ENCODE data around the gene GLCE.
A peak's percentile ranks its signal among the peaks of the same experiment; 100 is the strongest.
"Not testable (repeated sequence)": the region's sequence is repeated elsewhere in the genome, so short reads cannot be mapped to it uniquely, and the experiment has no call there.

The GLCE gene

GRCh38 chr15:69292826-69293420, 132.5 kb downstream of the GLCE start:
- 93% methylated on average over 10 of the region's 10 CpGs for WGBS, 2 experiments
- Histone ChIP-seq H3K27ac (ENCODE audit: insufficient read depth, low read depth, low read length, poor library complexity, severe bottlenecking) (no peak overlapping the region), H3K4me1 (ENCODE audit: control insufficient read depth, insufficient read depth, low read length) (no peaks in the 10 kb centered on the region), H3K4me3 (ENCODE audit: insufficient read depth, low read depth, low read length) (no peak overlapping the region), H3K27me3 (ENCODE audit: control insufficient read depth, insufficient read depth, low read length, poor library complexity, severe bottlenecking) (peaks cover 12% of the 10 kb centered on the region), H3K36me3 (ENCODE audit: control insufficient read depth, insufficient read depth, low read length) (no peaks in the 10 kb centered on the region), H3K9me3 (ENCODE audit: control insufficient read depth, low read length) (no peaks in the 10 kb centered on the region)

GRCh38 chr15:69293741-69294615, 133.5 kb downstream of the GLCE start:
- H3K9me3 ChIP-seq (ENCODE audit: control insufficient read depth, low read length) = no peaks in the 10 kb centered on the region
- no peaks in the 10 kb centered on the region for H3K36me3 ChIP-seq (ENCODE audit: control insufficient read depth, insufficient read depth, low read length)
- no peak overlapping the region for H3K4me3 ChIP-seq (ENCODE audit: insufficient read depth, low read depth, low read length)
- no peaks in the 10 kb centered on the region for H3K4me1 ChIP-seq (ENCODE audit: control insufficient read depth, insufficient read depth, low read length)
- H3K27ac ChIP-seq (ENCODE audit: insufficient read depth, low read depth, low read length, poor library complexity, severe bottlenecking) = no peak overlapping the region
- WGBS, 2 experiments = 92% methylated on average over 11 of the region's 11 CpGs
- H3K27me3 ChIP-seq (ENCODE audit: control insufficient read depth, insufficient read depth, low read length, poor library complexity, severe bottlenecking) = peaks cover 22% of the 10 kb centered on the region

GRCh38 chr15:69296606-69297005, 136.2 kb downstream of the GLCE start:
- 90 to 91% methylated on average over 6 of the region's 6 CpGs for WGBS, 2 experiments
- Histone ChIP-seq H3K27me3 (ENCODE audit: control insufficient read depth, insufficient read depth, low read length, poor library complexity, severe bottlenecking) (peaks cover 47% of the 10 kb centered on the region), H3K4me3 (ENCODE audit: insufficient read depth, low read depth, low read length) (no peak overlapping the region), H3K9me3 (ENCODE audit: control insufficient read depth, low read length) (no peaks in the 10 kb centered on the region), H3K27ac (ENCODE audit: insufficient read depth, low read depth, low read length, poor library complexity, severe bottlenecking) (no peak overlapping the region), H3K4me1 (ENCODE audit: control insufficient read depth, insufficient read depth, low read length) (peaks cover 6% of the 10 kb centered on the region), H3K36me3 (ENCODE audit: control insufficient read depth, insufficient read depth, low read length) (no peaks in the 10 kb centered on the region)

GRCh38 chr15:69297642-69298353, 137.4 kb downstream of the GLCE start:
- Histone ChIP-seq H3K4me3 (ENCODE audit: insufficient read depth, low read depth, low read length) (no peak overlapping the region), H3K4me1 (ENCODE audit: control insufficient read depth, insufficient read depth, low read length) (peaks cover 6% of the 10 kb centered on the region), H3K9me3 (ENCODE audit: control insufficient read depth, low read length) (no peaks in the 10 kb centered on the region), H3K27me3 (ENCODE audit: control insufficient read depth, insufficient read depth, low read length, poor library complexity, severe bottlenecking) (peaks cover 47% of the 10 kb centered on the region), H3K36me3 (ENCODE audit: control insufficient read depth, insufficient read depth, low read length) (no peaks in the 10 kb centered on the region), H3K27ac (ENCODE audit: insufficient read depth, low read depth, low read length, poor library complexity, severe bottlenecking) (no peak overlapping the region)
- 93 to 94% methylated on average over 10 of the region's 10 CpGs for WGBS, 2 experiments

- H3K36me3 ChIP-seq (ENCODE audit: control insufficient read depth, insufficient read depth, low read length) = no peaks in the 10 kb centered on the region
- peak overlapping the region; percentile 46 for H3K4me3 ChIP-seq (ENCODE audit: insufficient read depth, low read depth, low read length)
- WGBS, 2 experiments = 68 to 73% methylated on average over 15 of the region's 15 CpGs
- H3K27me3 ChIP-seq (ENCODE audit: control insufficient read depth, insufficient read depth, low read length, poor library complexity, severe bottlenecking) = peaks cover 47% of the 10 kb centered on the region
- no peak overlapping the region for H3K27ac ChIP-seq (ENCODE audit: insufficient read depth, low read depth, low read length, poor library complexity, severe bottlenecking)
- H3K9me3 ChIP-seq (ENCODE audit: control insufficient read depth, low read length) = no peaks in the 10 kb centered on the region
- peaks cover 6% of the 10 kb centered on the region for H3K4me1 ChIP-seq (ENCODE audit: control insufficient read depth, insufficient read depth, low read length)
These were observed 137.9 kb downstream of the GLCE start for GRCh38 chr15:69298354-69298696.

- peaks cover 47% of the 10 kb centered on the region for H3K27me3 ChIP-seq (ENCODE audit: control insufficient read depth, insufficient read depth, low read length, poor library complexity, severe bottlenecking)
- 1% methylated on average over 74 of the region's 74 CpGs for WGBS, 2 experiments
- H3K27ac ChIP-seq (ENCODE audit: insufficient read depth, low read depth, low read length, poor library complexity, severe bottlenecking) = no peak within 1 kb of the TSS
- H3K4me1 ChIP-seq (ENCODE audit: control insufficient read depth, insufficient read depth, low read length) = peaks cover 6% of the 10 kb centered on the region
- H3K4me3 ChIP-seq (ENCODE audit: insufficient read depth, low read depth, low read length) = peak within 1 kb of the TSS; percentile 46
- H3K36me3 ChIP-seq (ENCODE audit: control insufficient read depth, insufficient read depth, low read length) = no peaks in the 10 kb centered on the region
- H3K9me3 ChIP-seq (ENCODE audit: control insufficient read depth, low read length) = no peaks in the 10 kb centered on the region
These were observed 138.4 kb downstream of the GLCE start, which contains the start of gene PAQR5 for GRCh38 chr15:69298697-69299441. Gene PAQR5, plus strand, starts transcription at chr15:69298912. Its CDS starts 61,169 bp downstream, at chr15:69360081.

- H3K27ac ChIP-seq (ENCODE audit: insufficient read depth, low read depth, low read length, poor library complexity, severe bottlenecking) = no peak overlapping the region
- peaks cover 47% of the 10 kb centered on the region for H3K27me3 ChIP-seq (ENCODE audit: control insufficient read depth, insufficient read depth, low read length, poor library complexity, severe bottlenecking)
- no peaks in the 10 kb centered on the region for H3K36me3 ChIP-seq (ENCODE audit: control insufficient read depth, insufficient read depth, low read length)
- peaks cover 6% of the 10 kb centered on the region for H3K4me1 ChIP-seq (ENCODE audit: control insufficient read depth, insufficient read depth, low read length)
- peak overlapping the region; percentile 46 for H3K4me3 ChIP-seq (ENCODE audit: insufficient read depth, low read depth, low read length)
- no peaks in the 10 kb centered on the region for H3K9me3 ChIP-seq (ENCODE audit: control insufficient read depth, low read length)
- 7 to 8% methylated on average over 16 of the region's 16 CpGs for WGBS, 2 experiments
These were observed 139.0 kb downstream of the GLCE start for GRCh38 chr15:69299451-69299886.

- Histone ChIP-seq H3K27me3 (ENCODE audit: control insufficient read depth, insufficient read depth, low read length, poor library complexity, severe bottlenecking) (peaks cover 47% of the 10 kb centered on the region), H3K36me3 (ENCODE audit: control insufficient read depth, insufficient read depth, low read length) (no peaks in the 10 kb centered on the region), H3K4me3 (ENCODE audit: insufficient read depth, low read depth, low read length) (no peak overlapping the region), H3K9me3 (ENCODE audit: control insufficient read depth, low read length) (no peaks in the 10 kb centered on the region), H3K4me1 (ENCODE audit: control insufficient read depth, insufficient read depth, low read length) (peaks cover 6% of the 10 kb centered on the region), H3K27ac (ENCODE audit: insufficient read depth, low read depth, low read length, poor library complexity, severe bottlenecking) (no peak overlapping the region)
- WGBS, 2 experiments = 23 to 25% methylated on average over 9 of the region's 9 CpGs
These were observed 139.6 kb downstream of the GLCE start for GRCh38 chr15:69299943-69300588.

GRCh38 chr15:69301101-69301500, 140.7 kb downstream of the GLCE start:
- H3K27me3 ChIP-seq (ENCODE audit: control insufficient read depth, insufficient read depth, low read length, poor library complexity, severe bottlenecking) = peaks cover 47% of the 10 kb centered on the region
- H3K4me1 ChIP-seq (ENCODE audit: control insufficient read depth, insufficient read depth, low read length); H3K4me3 ChIP-seq (ENCODE audit: insufficient read depth, low read depth, low read length); H3K36me3 ChIP-seq (ENCODE audit: control insufficient read depth, insufficient read depth, low read length); H3K9me3 ChIP-seq (ENCODE audit: control insufficient read depth, low read length); H3K27ac ChIP-seq (ENCODE audit: insufficient read depth, low read depth, low read length, poor library complexity, severe bottlenecking): not testable (repeated sequence)
- WGBS, 2 experiments = 87 to 88% methylated on average over 8 of the region's 8 CpGs
